Ishikawa (cell line): ENCODE results near the gene CALM3.

Experiments
- CEBPB ChIP-seq: IDR thresholded peaks from 2 replicates; pipeline ENCODE4 v1.6.1; 2012
- CREB1 ChIP-seq: IDR thresholded peaks from 2 replicates; pipeline ENCODE4 v1.6.1; 2012; ENCODE audit warnings: low read depth
- EGR1 ChIP-seq: IDR thresholded peaks from 2 replicates; pipeline ENCODE4 v1.6.1; 2012
- EP300 ChIP-seq: IDR thresholded peaks from 2 replicates; pipeline ENCODE4 v1.6.1; 2012; ENCODE audit warnings: borderline replicate concordance
- FOXM1 ChIP-seq: IDR thresholded peaks from 2 replicates; pipeline ENCODE4 v1.6.1; 2012; ENCODE audit warnings: low read depth, borderline replicate concordance
- NFIC ChIP-seq: IDR thresholded peaks from 2 replicates; pipeline ENCODE4 v1.6.1; 2012
- RAD21 ChIP-seq: IDR thresholded peaks from 2 replicates; pipeline ENCODE4 v1.6.1; 2012; ENCODE audit warnings: low read depth
- TAF1 ChIP-seq: IDR thresholded peaks from 2 replicates; pipeline ENCODE4 v1.6.1; 2012; ENCODE audit warnings: low read depth, mild to moderate bottlenecking
- TCF12 ChIP-seq: IDR thresholded peaks from 2 replicates; pipeline ENCODE4 v1.6.1; 2012; ENCODE audit warnings: low read depth
- TEAD4 ChIP-seq: IDR thresholded peaks from 2 replicates; pipeline ENCODE4 v1.6.1; 2012
- USF1 ChIP-seq: IDR thresholded peaks from 2 replicates; pipeline ENCODE4 v1.6.1; 2012
- YY1 ChIP-seq: IDR thresholded peaks from 2 replicates; pipeline ENCODE4 v1.6.1; 2012; ENCODE audit warnings: low read depth
- ZBTB7A ChIP-seq: IDR thresholded peaks from 2 replicates; pipeline ENCODE4 v1.6.1; 2012; ENCODE audit warnings: low read depth
- TF ChIP-seq, protein P1 (sequence below): IDR thresholded peaks from 2 replicates; pipeline ENCODE4 v1.6.1; 2012; ENCODE audit warnings: low read depth, mild to moderate bottlenecking
- TF ChIP-seq, protein P2 (sequence below): IDR thresholded peaks from 2 replicates; pipeline ENCODE4 v1.6.1; 2012

The CALM3 gene

DNA sequence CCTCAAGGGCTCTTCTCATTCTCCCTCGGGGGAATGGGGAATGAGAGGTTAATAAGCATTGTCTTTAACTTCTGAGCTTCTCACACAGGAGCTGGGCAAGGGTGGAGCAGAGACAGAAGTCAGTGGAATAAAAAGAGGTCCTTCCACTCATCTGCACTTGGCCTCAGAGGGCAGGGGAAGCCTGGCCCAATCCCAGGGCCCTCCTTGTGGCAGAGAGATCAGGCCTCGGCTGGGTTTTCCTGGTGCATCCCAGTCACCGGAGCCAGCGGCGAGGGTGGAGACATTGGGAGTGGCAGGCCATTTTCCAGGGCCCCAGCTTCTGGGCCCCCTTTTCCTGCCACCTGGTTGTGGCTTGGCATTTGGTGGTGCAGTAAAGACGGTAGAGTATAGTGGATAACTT, 10.6 kb downstream of the CALM3 start:
- TF ChIP-seq YY1: no peak
- no peak for TF ChIP-seq TAF1
- TF ChIP-seq RAD21: no peak
- TF ChIP-seq FOXM1: no peak
- TF ChIP-seq TEAD4: no peak
- no peak for TF ChIP-seq USF1
- TF ChIP-seq NFIC: no peak
- no peak for TF ChIP-seq CREB1
- TF ChIP-seq, protein P1, sequence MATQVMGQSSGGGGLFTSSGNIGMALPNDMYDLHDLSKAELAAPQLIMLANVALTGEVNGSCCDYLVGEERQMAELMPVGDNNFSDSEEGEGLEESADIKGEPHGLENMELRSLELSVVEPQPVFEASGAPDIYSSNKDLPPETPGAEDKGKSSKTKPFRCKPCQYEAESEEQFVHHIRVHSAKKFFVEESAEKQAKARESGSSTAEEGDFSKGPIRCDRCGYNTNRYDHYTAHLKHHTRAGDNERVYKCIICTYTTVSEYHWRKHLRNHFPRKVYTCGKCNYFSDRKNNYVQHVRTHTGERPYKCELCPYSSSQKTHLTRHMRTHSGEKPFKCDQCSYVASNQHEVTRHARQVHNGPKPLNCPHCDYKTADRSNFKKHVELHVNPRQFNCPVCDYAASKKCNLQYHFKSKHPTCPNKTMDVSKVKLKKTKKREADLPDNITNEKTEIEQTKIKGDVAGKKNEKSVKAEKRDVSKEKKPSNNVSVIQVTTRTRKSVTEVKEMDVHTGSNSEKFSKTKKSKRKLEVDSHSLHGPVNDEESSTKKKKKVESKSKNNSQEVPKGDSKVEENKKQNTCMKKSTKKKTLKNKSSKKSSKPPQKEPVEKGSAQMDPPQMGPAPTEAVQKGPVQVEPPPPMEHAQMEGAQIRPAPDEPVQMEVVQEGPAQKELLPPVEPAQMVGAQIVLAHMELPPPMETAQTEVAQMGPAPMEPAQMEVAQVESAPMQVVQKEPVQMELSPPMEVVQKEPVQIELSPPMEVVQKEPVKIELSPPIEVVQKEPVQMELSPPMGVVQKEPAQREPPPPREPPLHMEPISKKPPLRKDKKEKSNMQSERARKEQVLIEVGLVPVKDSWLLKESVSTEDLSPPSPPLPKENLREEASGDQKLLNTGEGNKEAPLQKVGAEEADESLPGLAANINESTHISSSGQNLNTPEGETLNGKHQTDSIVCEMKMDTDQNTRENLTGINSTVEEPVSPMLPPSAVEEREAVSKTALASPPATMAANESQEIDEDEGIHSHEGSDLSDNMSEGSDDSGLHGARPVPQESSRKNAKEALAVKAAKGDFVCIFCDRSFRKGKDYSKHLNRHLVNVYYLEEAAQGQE: no peak
- TF ChIP-seq TCF12: no peak
- TF ChIP-seq EP300: no peak
- TF ChIP-seq, protein P2, sequence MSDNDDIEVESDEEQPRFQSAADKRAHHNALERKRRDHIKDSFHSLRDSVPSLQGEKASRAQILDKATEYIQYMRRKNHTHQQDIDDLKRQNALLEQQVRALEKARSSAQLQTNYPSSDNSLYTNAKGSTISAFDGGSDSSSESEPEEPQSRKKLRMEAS: no peak
- TF ChIP-seq EGR1: no peak
- TF ChIP-seq CEBPB: no peak
- TF ChIP-seq ZBTB7A: no peak

DNA sequence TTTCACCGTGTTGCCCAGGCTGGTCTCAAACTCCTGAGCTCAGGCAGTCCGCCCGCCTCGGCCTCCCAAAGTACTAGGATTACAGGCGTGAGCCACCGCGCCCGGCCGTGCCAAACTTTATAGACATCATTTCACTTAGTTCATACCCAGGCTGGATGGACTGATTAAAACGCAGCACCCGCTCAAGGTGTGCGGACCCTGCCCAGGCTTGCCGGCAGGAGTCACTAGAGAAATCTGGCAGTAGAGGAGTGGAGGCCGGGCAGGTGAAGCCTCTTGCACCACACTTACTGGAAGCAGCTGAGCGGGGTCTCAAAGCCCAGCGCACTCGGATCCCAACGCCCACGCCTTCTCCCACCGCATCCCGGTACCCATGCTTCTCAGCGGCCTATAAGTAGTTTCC, 12.4 kb downstream of the CALM3 start:
- TF ChIP-seq RAD21 (no peak), EP300 (no peak)

DNA sequence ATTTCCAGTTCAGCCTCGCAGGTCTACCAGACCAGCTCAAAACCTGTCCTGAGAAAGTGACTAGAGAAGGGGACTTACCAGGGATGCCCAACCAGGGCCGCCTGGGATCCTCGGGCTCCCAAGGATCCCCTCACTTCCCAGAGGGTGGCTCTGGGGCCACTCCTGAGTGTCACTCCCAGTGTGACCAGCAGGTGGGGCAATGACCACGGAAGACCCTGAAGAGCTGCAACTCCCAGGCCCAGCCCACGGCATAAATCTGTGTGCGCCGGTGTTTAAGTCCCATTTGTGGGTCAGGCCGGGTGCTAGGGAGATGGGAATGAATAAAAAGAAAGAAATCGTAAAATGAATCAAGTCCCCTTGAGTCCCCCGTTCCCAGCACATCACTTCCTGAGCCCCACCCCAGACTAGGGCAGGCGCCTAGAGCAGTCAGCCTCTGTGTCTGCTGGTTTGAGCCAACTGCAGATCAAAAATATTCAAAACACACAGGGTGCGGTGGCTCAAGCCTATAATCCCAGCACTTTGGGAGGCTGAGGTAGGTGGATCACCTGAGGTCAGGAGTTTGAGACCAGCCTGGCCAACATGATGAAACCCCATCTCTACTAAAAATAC, 13.1 kb downstream of the CALM3 start:
- TF ChIP-seq RAD21 (peak; percentile 86), EGR1 (no peak)
- TF ChIP-seq, protein P1: no peak

GRCh38 chr19:46615966-46616365, 14.8 kb downstream of the CALM3 start:
- TF ChIP-seq NFIC: no peak
- no peak for TF ChIP-seq CREB1
- TF ChIP-seq, protein P2: no peak
- no peak for TF ChIP-seq TAF1
- TF ChIP-seq YY1: no peak
- no peak for TF ChIP-seq RAD21
- no peak for TF ChIP-seq FOXM1
- TF ChIP-seq USF1: no peak
- no peak for TF ChIP-seq EP300
- TF ChIP-seq EGR1: no peak
- TF ChIP-seq TCF12: no peak
- no peak for TF ChIP-seq ZBTB7A
- no peak for TF ChIP-seq CEBPB
- no peak for TF ChIP-seq TEAD4
- TF ChIP-seq, protein P1: no peak

- TF ChIP-seq TAF1: no peak
- TF ChIP-seq, protein P2: no peak
- no peak for TF ChIP-seq ZBTB7A
- TF ChIP-seq CEBPB: no peak
- TF ChIP-seq USF1: no peak
- no peak for TF ChIP-seq TCF12
- peak; percentile 55 for TF ChIP-seq RAD21
- TF ChIP-seq, protein P1: no peak
- TF ChIP-seq YY1: no peak
- no peak for TF ChIP-seq EGR1
- TF ChIP-seq FOXM1: no peak
- TF ChIP-seq CREB1: no peak
- TF ChIP-seq NFIC: 0 out of 2 replicates have a peak, but pooled peaks have one; percentile 30
- TF ChIP-seq EP300: no peak
- TF ChIP-seq TEAD4: no peak
Measured at GRCh38 chr19:46616631-46617322, 15.6 kb downstream of the CALM3 start.
